H9 (cell line): ENCODE measurements around the gene AGAP5. TPM values are rescaled to one million over a fixed set of nuclear protein-coding genes. Genes with fewer than 3 reads are reported as not detected.
A peak's percentile ranks its signal among the peaks of the same experiment; 100 is the strongest.

Experiments
- DNase-seq: peaks from one replicate; pipeline ENCODE4 v3.0.0-alpha.2; 2017
- H2AFZ ChIP-seq: one replicate; pipeline ENCODE4 v1.6.1; 2013; ENCODE audit warnings: mild to moderate bottlenecking, low read length, control low read depth, moderate library complexity
- H2AK5ac ChIP-seq: 2 replicates; pipeline ENCODE4 v1.6.1; 2013; ENCODE audit warnings: low read length, control low read depth, mixed read lengths; ENCODE audit not compliant: insufficient read length
- H2BK120ac ChIP-seq: one replicate; pipeline ENCODE4 v1.6.1; 2013; ENCODE audit warnings: low read depth, mild to moderate bottlenecking, low read length, control low read depth, inconsistent platforms; ENCODE audit not compliant: poor library complexity, severe bottlenecking
- H2BK12ac ChIP-seq: 2 replicates; pipeline ENCODE4 v1.6.1; 2013; ENCODE audit warnings: low read length, control low read depth, mixed read lengths, low read depth; ENCODE audit not compliant: insufficient read length
- H2BK15ac ChIP-seq: 2 replicates; pipeline ENCODE4 v1.6.1; 2013; ENCODE audit warnings: low read depth, low read length, control low read depth
- H2BK20ac ChIP-seq: one replicate; pipeline ENCODE4 v1.6.1; 2013; ENCODE audit warnings: low read depth, mild to moderate bottlenecking, low read length, control low read depth, inconsistent platforms; ENCODE audit not compliant: poor library complexity, severe bottlenecking
- H2BK5ac ChIP-seq: 2 replicates; pipeline ENCODE4 v1.6.1; 2013; ENCODE audit warnings: low read length, control low read depth, mixed read lengths; ENCODE audit not compliant: insufficient read length
- H3K14ac ChIP-seq: 2 replicates; pipeline ENCODE4 v1.6.1; 2013; ENCODE audit warnings: low read length, control low read depth; ENCODE audit not compliant: insufficient read depth
- H3K18ac ChIP-seq: 2 replicates; pipeline ENCODE4 v1.6.1; 2013; ENCODE audit warnings: low read depth, mild to moderate bottlenecking, mixed read lengths, low read length, control low read depth; ENCODE audit not compliant: insufficient read length
- H3K23ac ChIP-seq: 2 replicates; pipeline ENCODE4 v1.6.1; 2013; ENCODE audit warnings: low read length, control low read depth, mixed read lengths, low read depth; ENCODE audit not compliant: insufficient read length
- H3K23me2 ChIP-seq: 2 replicates; pipeline ENCODE4 v1.6.1; 2013; ENCODE audit warnings: low read depth, mild to moderate bottlenecking, mixed read lengths, low read length, control low read depth; ENCODE audit not compliant: insufficient read length, poor library complexity, severe bottlenecking
- H3K27ac ChIP-seq: 2 replicates; pipeline ENCODE4 v1.5.1; 2013; ENCODE audit warnings: low read length, control low read depth, mixed read lengths, low read depth; ENCODE audit not compliant: insufficient read length
- H3K27me3 ChIP-seq: 2 replicates; pipeline ENCODE4 v1.6.1; 2013; ENCODE audit warnings: low read length, control low read depth, inconsistent platforms; ENCODE audit not compliant: insufficient read depth
- H3K4ac ChIP-seq: 2 replicates; pipeline ENCODE4 v1.6.1; 2013; ENCODE audit warnings: low read depth, mild to moderate bottlenecking, control low read depth, inconsistent platforms, low read length, moderate library complexity
- H3K4me1 ChIP-seq: 2 replicates; pipeline ENCODE4 v1.6.1; 2013; ENCODE audit warnings: low read length, control low read depth, inconsistent platforms; ENCODE audit not compliant: insufficient read depth
- H3K4me2 ChIP-seq: 2 replicates; pipeline ENCODE4 v1.6.1; 2013; ENCODE audit warnings: low read length, control low read depth, mixed read lengths; ENCODE audit not compliant: insufficient read length, insufficient read depth
- H3K56ac ChIP-seq: 2 replicates; pipeline ENCODE4 v1.6.1; 2013; ENCODE audit warnings: low read depth, mild to moderate bottlenecking, mixed read lengths, low read length, control low read depth; ENCODE audit not compliant: insufficient read length
- H3K79me1 ChIP-seq: 2 replicates; pipeline ENCODE4 v1.6.1; 2013; ENCODE audit warnings: low read depth, mild to moderate bottlenecking, moderate library complexity, low read length, control low read depth, inconsistent platforms; ENCODE audit not compliant: insufficient read depth, poor library complexity, severe bottlenecking
- H3K79me2 ChIP-seq: 2 replicates; pipeline ENCODE4 v1.6.1; 2013; ENCODE audit warnings: low read length, control low read depth, inconsistent platforms; ENCODE audit not compliant: insufficient read depth
- H3K9ac ChIP-seq: 2 replicates; pipeline ENCODE4 v1.6.1; 2013; ENCODE audit warnings: low read length, control low read depth, mixed read lengths; ENCODE audit not compliant: insufficient read length; ENCODE audit errors: extremely low read depth
- H3K9me3 ChIP-seq: one replicate; pipeline ENCODE4 v1.6.1; 2013; ENCODE audit warnings: low read depth, low read length, inconsistent platforms; ENCODE audit not compliant: control insufficient read depth
- H3T11ph ChIP-seq: one replicate; pipeline ENCODE4 v1.6.1; 2013; ENCODE audit warnings: mild to moderate bottlenecking, low read length, control low read depth, inconsistent platforms
- H4K20me1 ChIP-seq: one replicate; pipeline ENCODE4 v1.6.1; 2013; ENCODE audit not compliant: control insufficient read depth, insufficient read length, insufficient read depth
- H4K5ac ChIP-seq: 2 replicates; pipeline ENCODE4 v1.6.1; 2013; ENCODE audit warnings: low read depth, mild to moderate bottlenecking, mixed read lengths, low read length, control low read depth; ENCODE audit not compliant: insufficient read length
- H4K8ac ChIP-seq: replicated peaks from 2 replicates; pipeline ENCODE4 v1.6.1; 2013; ENCODE audit warnings: low read length, control low read depth, mixed read lengths, low read depth; ENCODE audit not compliant: insufficient read length
- H4K91ac ChIP-seq: 2 replicates; pipeline ENCODE4 v1.6.1; 2013; ENCODE audit warnings: low read depth, mild to moderate bottlenecking, moderate library complexity, mixed read lengths, low read length, control low read depth; ENCODE audit not compliant: insufficient read length
- H3K27ac Mint-ChIP-seq, 3 experiments: 2 replicates in 2 of 3; 3 replicates in 1 of 3; pipeline ENCODE4 v1.8.0; 2020 to 2021; ENCODE audit warnings: mixed read lengths in 3 of 3, mild to moderate bottlenecking in 1 of 3, moderate library complexity in 1 of 3
- H3K27me3 Mint-ChIP-seq: 2 replicates; pipeline ENCODE4 v1.8.0; 2021; ENCODE audit warnings: low read depth, mild to moderate bottlenecking, moderate library complexity, mixed read lengths
- H3K36me3 Mint-ChIP-seq, 3 experiments: 2 replicates in 2 of 3; 3 replicates in 1 of 3; pipeline ENCODE4 v1.8.0; 2020 to 2021; ENCODE audit warnings: low read depth in 3 of 3, mixed read lengths in 3 of 3; ENCODE audit not compliant: insufficient read depth in 1 of 3
- H3K4me1 Mint-ChIP-seq, 2 experiments: 2 replicates each; pipeline ENCODE4 v1.8.0; 2020; ENCODE audit warnings: mixed read lengths in 2 of 2
- H3K4me3 Mint-ChIP-seq, 2 experiments: 2 replicates in 1 of 2; 3 replicates in 1 of 2; pipeline ENCODE4 v1.8.0; 2020 to 2021; ENCODE audit warnings: mild to moderate bottlenecking in 2 of 2, mixed read lengths in 2 of 2, moderate library complexity in 1 of 2
- H3K9me3 Mint-ChIP-seq, 2 experiments: 2 replicates in 1 of 2; 3 replicates in 1 of 2; pipeline ENCODE4 v1.8.0; 2020; ENCODE audit warnings: mild to moderate bottlenecking in 2 of 2, mixed read lengths in 2 of 2, moderate library complexity in 1 of 2
- CTCF ChIP-seq: fragments of 200-600 bp; sonication (generic); conservative IDR thresholded peaks from 3 replicates; pipeline ENCODE4 v1.8.0; 2021; ENCODE audit warnings: antibody characterized with exemption, mild to moderate bottlenecking
- WGBS: extraction: QIAGEN DNeasy Blood & Tissue Kit; methylation state at CpG from one replicate; pipeline ENCODE4 v1.1.7; 2013; ENCODE audit warnings: missing lambda C conversion rate, low lambda C conversion rate, mixed read lengths; ENCODE audit not compliant: insufficient read length; ENCODE audit errors: extremely low coverage; 5-methylcytosine and 5-hydroxymethylcytosine counted together
- total RNA-seq: library from RNA; stranded (reverse); gene quantifications from 2 replicates; pipeline ENCODE4 v1.2.1, GENCODE V29; 2021

AGAP5 gene
- total RNA-seq, 1 experiment from 2014 or later = 5.2 TPM

GRCh38 chr10:73625884-73626752 lies 71.8 kb downstream of the AGAP5 start:
- Histone ChIP-seq H3K4me1 (no peaks in the 10 kb centered on the region), H2BK5ac (no peak overlapping the region), H4K5ac (peak overlapping the region; percentile 77), H2BK15ac (no peak overlapping the region), H2AK5ac (no peak overlapping the region), H3K79me2 (no peaks in the 10 kb centered on the region; the same call in 1 of the 2 replicates), H2BK120ac (no peak overlapping the region), H3K23ac (no peak overlapping the region), H3K56ac (no peak overlapping the region), H2BK20ac (no peak overlapping the region), H3K27me3 (no peaks in the 10 kb centered on the region), H4K20me1 (no peaks in the 10 kb centered on the region), H3K4ac (no peak overlapping the region), H2AFZ (no peak overlapping the region), H4K91ac (no peak overlapping the region), H3K79me1 (peaks cover 2% of the 10 kb centered on the region), H3K18ac (peak overlapping the region; percentile 92), H2BK12ac (no peak overlapping the region), H4K8ac (peak overlapping the region; percentile 4), H3K4me2 (peak overlapping the region; percentile 88), H3K9me3 (no peaks in the 10 kb centered on the region), H3K27ac (peak overlapping the region; percentile 14), H3K14ac (peak overlapping the region; percentile 94; the same call in 1 of the 2 replicates), H3K9ac (peak overlapping the region; percentile 96), H3K23me2 (no peaks in the 10 kb centered on the region), H3T11ph (no peak overlapping the region)
- no CpG with 5 or more reads among the region's 42 CpGs for WGBS
- TF ChIP-seq CTCF = no peak
- DNase-seq = peak; percentile 96
- Mint-ChIP-seq H3K27ac (peak overlapping the region; percentile 99 to 100 (median 99)), H3K4me3 (peak overlapping the region; percentile 98), H3K27me3 (no peaks in the 10 kb centered on the region), H3K9me3 (no peaks in the 10 kb centered on the region; a peak in 1 of 5 replicates), H3K4me1 (peaks cover 14 to 17% of the 10 kb centered on the region in 2 experiments), H3K36me3 (peaks cover 0 to 6% (median 0%) of the 10 kb centered on the region in 3 experiments; a peak in 2 of 7 replicates)
